ENCODE data around the gene PALB2. TPM values are rescaled to one million over a fixed set of nuclear protein-coding genes. Genes with fewer than 3 reads are reported as not detected.

Gene PALB2
- total and polyA plus RNA-seq, 10 of the 15 experiments (the other 5 are each of a cell fraction or from before 2014, with no cell fraction given) = 9.2 to 24.6 (median 17.6) TPM

GRCh38 chr16:23670137-23670776, 29.1 kb upstream of the PALB2 start (continued):
- TF ChIP-seq CUX1 (IDR thresholded peaks at IDR 0.05; ENCODE audit: insufficient replicate concordance, low read depth, low read length) (peak; percentile 77), FOXM1 (IDR thresholded peaks at IDR 0.05; ENCODE audit: low read depth, low read length) (peak; percentile 99), SMARCA5 (IDR thresholded peaks at IDR 0.05) (no peak), IKZF2 (IDR thresholded peaks at IDR 0.05) (peak; percentile 98 to 99), HDAC2 (IDR thresholded peaks at IDR 0.05) (no peak), BCL11A (IDR thresholded peaks at IDR 0.05; ENCODE audit: low read depth, low read length) (peak; percentile 100), WRNIP1 (IDR thresholded peaks at IDR 0.05; ENCODE audit: borderline replicate concordance, low read depth, low read length) (no peak), PML (IDR thresholded peaks at IDR 0.05; ENCODE audit: low read length) (peak; percentile 93), TAF1 (IDR thresholded peaks at IDR 0.05; ENCODE audit: borderline replicate concordance, low read depth, low read length) (no peak), PRDM15 (CRISPR knock-in tag; IDR thresholded peaks at IDR 0.05) (no peak), SREBF2 (IDR thresholded peaks at IDR 0.05; ENCODE audit: low read length) (no peak), BCL3 (IDR thresholded peaks at IDR 0.05; ENCODE audit: borderline replicate concordance, insufficient read depth, low read depth, low read length, poor library complexity, severe bottlenecking) (peak; percentile 93), ZNF217 (IDR thresholded peaks at IDR 0.05) (peak; percentile 66; the same call in 1 of the 2 replicates), MTA3 (IDR thresholded peaks at IDR 0.05; ENCODE audit: borderline replicate concordance, low read length) (peak; percentile 96; the same call in 1 of the 2 replicates), ATF2 (IDR thresholded peaks at IDR 0.05; ENCODE audit: low read length) (peak; percentile 98), CHD4 (IDR thresholded peaks at IDR 0.05) (peak; percentile 53; the same call in 1 of the 2 replicates), ESRRA (IDR thresholded peaks at IDR 0.05; ENCODE audit: low read length) (no peak), CHD1 (IDR thresholded peaks at IDR 0.05; ENCODE audit: low read depth, low read length) (no peak), IKZF1 (conservative IDR thresholded peaks at IDR 0.05) (peak; percentile 95), TCF12 (IDR thresholded peaks at IDR 0.05; ENCODE audit: low read depth, low read length) (peak; percentile 97)
